Neural progenitor cell (in vitro differentiated cells): ENCODE data around the gene BBS7. TPM values are rescaled to one million over a fixed set of nuclear protein-coding genes. Genes with fewer than 3 reads are reported as not detected.

Experiments used
- DNase-seq: peaks from one replicate; pipeline ENCODE4 v3.0.0-alpha.2; 2016; ENCODE audit warnings: low spot score
- H2AFZ ChIP-seq: fragments of 200-600 bp; sonication (generic); replicated peaks from 2 replicates; pipeline ENCODE4 v1.6.1; 2016; ENCODE audit warnings: antibody characterized with exemption
- H3F3A ChIP-seq: fragments of 200-600 bp; sonication (generic); 2 replicates; pipeline ENCODE4 v1.6.1; 2016; ENCODE audit warnings: antibody characterized with exemption, low read depth
- H3K27ac ChIP-seq: fragments of 200-600 bp; sonication (generic); 2 replicates; pipeline ENCODE4 v1.5.1; 2016; ENCODE audit warnings: mild to moderate bottlenecking
- H3K27me3 ChIP-seq: fragments of 200-600 bp; sonication (generic); 2 replicates; pipeline ENCODE4 v1.6.1; 2016; ENCODE audit warnings: mild to moderate bottlenecking, moderate library complexity
- H3K36me3 ChIP-seq: fragments of 200-600 bp; sonication (generic); 2 replicates; pipeline ENCODE4 v1.5.1; 2016
- H3K4me1 ChIP-seq: fragments of 200-600 bp; sonication (generic); 2 replicates; pipeline ENCODE4 v1.6.1; 2016; ENCODE audit warnings: mixed run types
- H3K4me2 ChIP-seq: fragments of 200-600 bp; sonication (generic); 2 replicates; pipeline ENCODE4 v1.6.1; 2016
- H3K4me3 ChIP-seq: fragments of 200-600 bp; sonication (generic); 2 replicates; pipeline ENCODE4 v1.5.1; 2016
- H3K79me2 ChIP-seq: fragments of 200-600 bp; sonication (generic); 2 replicates; pipeline ENCODE4 v1.6.1; 2016; ENCODE audit warnings: low read depth
- H3K9ac ChIP-seq: fragments of 200-600 bp; sonication (generic); 2 replicates; pipeline ENCODE4 v1.6.1; 2016
- H3K9me3 ChIP-seq: fragments of 200-600 bp; sonication (generic); 2 replicates; pipeline ENCODE4 v1.5.1; 2016; ENCODE audit warnings: low read depth
- H4K20me1 ChIP-seq: fragments of 200-600 bp; sonication (generic); 2 replicates; pipeline ENCODE4 v1.6.1; 2016; ENCODE audit warnings: low read depth
- H3K27ac Mint-ChIP-seq: 3 replicates; pipeline ENCODE4 v1.8.0; 2021; ENCODE audit warnings: mixed read lengths
- H3K27me3 Mint-ChIP-seq: 2 replicates; pipeline ENCODE4 v1.8.0; 2022; ENCODE audit warnings: low read depth, mild to moderate bottlenecking, inconsistent platforms, moderate library complexity, mixed read lengths; ENCODE audit not compliant: insufficient read depth
- H3K36me3 Mint-ChIP-seq: 3 replicates; pipeline ENCODE4 v1.8.0; 2021; ENCODE audit warnings: mixed read lengths
- H3K4me1 Mint-ChIP-seq: 3 replicates; pipeline ENCODE4 v1.8.0; 2021; ENCODE audit warnings: mixed read lengths
- H3K4me3 Mint-ChIP-seq: 3 replicates; pipeline ENCODE4 v1.8.0; 2021; ENCODE audit warnings: mild to moderate bottlenecking, moderate library complexity, mixed read lengths
- H3K9me3 Mint-ChIP-seq: 3 replicates; pipeline ENCODE4 v1.8.0; 2020; ENCODE audit warnings: mixed read lengths
- EZH2 ChIP-seq: fragments of 200-600 bp; sonication (generic); IDR thresholded peaks from 2 replicates; pipeline ENCODE4 v1.6.1; 2017; ENCODE audit warnings: antibody characterized with exemption, mild to moderate bottlenecking, moderate library complexity
- EZH2phosphoT487 ChIP-seq: fragments of 200-600 bp; sonication (generic); IDR thresholded peaks from 2 replicates; pipeline ENCODE4 v1.6.1; 2017; ENCODE audit warnings: antibody characterized with exemption
- total RNA-seq: library from RNA; depleted of rRNA; stranded (reverse); fragments of >200 nt; gene quantifications from 2 replicates; pipeline ENCODE4 v1.2.3, GENCODE V29; 2015; ENCODE audit warnings: low replicate concordance
- TF ChIP-seq, protein P1 (sequence below): fragments of 200-600 bp; sonication (generic); IDR thresholded peaks from 2 replicates; pipeline ENCODE4 v1.5.1; 2017; ENCODE audit warnings: antibody characterized with exemption, mild to moderate bottlenecking

The BBS7 gene
- total RNA-seq, 1 donor from 2014 or later, result 39.7 TPM

DNA sequence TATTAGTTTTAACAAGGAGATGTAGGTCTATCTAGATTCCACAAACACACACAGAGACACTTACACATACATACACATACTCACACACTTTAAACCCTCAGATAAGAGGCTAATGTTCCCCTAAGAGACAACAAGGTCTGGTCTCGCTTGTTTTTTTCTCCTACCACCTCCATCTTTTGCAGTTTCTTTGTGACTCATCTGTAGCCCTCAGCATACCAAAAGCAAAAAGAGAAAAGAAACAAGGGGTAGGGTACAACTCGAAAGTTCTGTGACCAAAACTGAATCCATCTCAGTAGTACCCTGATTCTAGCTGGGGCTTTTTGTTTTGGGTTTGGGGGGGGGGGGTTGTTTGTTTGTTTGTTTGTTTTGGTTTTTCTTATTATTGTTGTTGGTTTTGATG lies 81.4 kb downstream of the BBS7 start:
- no peaks in the 10 kb centered on the region for H3K4me1 Mint-ChIP-seq
- no peak overlapping the region for H3K4me3 Mint-ChIP-seq
- Histone ChIP-seq H3K27me3 (no peaks in the 10 kb centered on the region), H3K4me2 (no peak overlapping the region), H3F3A (no peaks in the 10 kb centered on the region), H3K36me3 (no peaks in the 10 kb centered on the region), H2AFZ (peak overlapping the region; percentile 42), H3K4me3 (no peak overlapping the region), H3K27ac (no peak overlapping the region), H3K9me3 (no peaks in the 10 kb centered on the region), H3K79me2 (no peaks in the 10 kb centered on the region), H3K9ac (no peak overlapping the region), H3K4me1 (no peaks in the 10 kb centered on the region), H4K20me1 (no peaks in the 10 kb centered on the region)
- H3K27ac Mint-ChIP-seq, result no peak overlapping the region
- H3K27me3 Mint-ChIP-seq, result peaks cover 2% of the 10 kb centered on the region
- TF ChIP-seq EZH2 (no peak), EZH2phosphoT487 (no peak)
- TF ChIP-seq, protein P1, sequence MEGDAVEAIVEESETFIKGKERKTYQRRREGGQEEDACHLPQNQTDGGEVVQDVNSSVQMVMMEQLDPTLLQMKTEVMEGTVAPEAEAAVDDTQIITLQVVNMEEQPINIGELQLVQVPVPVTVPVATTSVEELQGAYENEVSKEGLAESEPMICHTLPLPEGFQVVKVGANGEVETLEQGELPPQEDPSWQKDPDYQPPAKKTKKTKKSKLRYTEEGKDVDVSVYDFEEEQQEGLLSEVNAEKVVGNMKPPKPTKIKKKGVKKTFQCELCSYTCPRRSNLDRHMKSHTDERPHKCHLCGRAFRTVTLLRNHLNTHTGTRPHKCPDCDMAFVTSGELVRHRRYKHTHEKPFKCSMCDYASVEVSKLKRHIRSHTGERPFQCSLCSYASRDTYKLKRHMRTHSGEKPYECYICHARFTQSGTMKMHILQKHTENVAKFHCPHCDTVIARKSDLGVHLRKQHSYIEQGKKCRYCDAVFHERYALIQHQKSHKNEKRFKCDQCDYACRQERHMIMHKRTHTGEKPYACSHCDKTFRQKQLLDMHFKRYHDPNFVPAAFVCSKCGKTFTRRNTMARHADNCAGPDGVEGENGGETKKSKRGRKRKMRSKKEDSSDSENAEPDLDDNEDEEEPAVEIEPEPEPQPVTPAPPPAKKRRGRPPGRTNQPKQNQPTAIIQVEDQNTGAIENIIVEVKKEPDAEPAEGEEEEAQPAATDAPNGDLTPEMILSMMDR, result no peak
- H3K36me3 Mint-ChIP-seq, result no peaks in the 10 kb centered on the region
- no peaks in the 10 kb centered on the region for H3K9me3 Mint-ChIP-seq
- no peak for DNase-seq

DNA sequence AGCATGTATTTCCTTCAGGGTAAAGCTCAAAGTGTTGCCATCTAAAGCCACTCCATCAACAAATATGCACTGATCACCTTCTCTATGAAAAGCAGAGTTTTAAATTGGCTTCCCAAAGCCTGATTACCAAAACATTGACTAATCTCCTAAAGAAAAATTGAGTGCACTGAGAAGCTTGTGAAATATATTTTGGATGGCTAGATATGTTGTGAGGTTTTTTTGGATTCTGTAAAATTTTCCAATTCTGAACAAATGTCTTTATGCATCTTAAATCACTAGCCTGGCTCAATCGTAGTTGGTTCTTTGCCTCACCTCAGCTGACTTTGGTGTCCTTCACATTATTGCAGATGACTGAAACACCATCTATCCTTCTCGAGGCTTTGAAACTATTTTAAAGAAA lies 84.1 kb downstream of the BBS7 start:
- no peak overlapping the region for H3K27ac ChIP-seq
- H2AFZ ChIP-seq, result no peak overlapping the region
- TF ChIP-seq EZH2phosphoT487 (no peak), EZH2 (no peak)
- TF ChIP-seq, protein P1, result no peak
- no peak overlapping the region for H3K4me3 Mint-ChIP-seq
- H3K4me2 ChIP-seq, result no peak overlapping the region
- H4K20me1 ChIP-seq, result no peaks in the 10 kb centered on the region
- H3K4me3 ChIP-seq, result no peak overlapping the region
- no peak for DNase-seq
- no peaks in the 10 kb centered on the region for H3K9me3 ChIP-seq
- no peaks in the 10 kb centered on the region for H3K4me1 ChIP-seq
- H3K27me3 ChIP-seq, result no peaks in the 10 kb centered on the region
- no peaks in the 10 kb centered on the region for H3K4me1 Mint-ChIP-seq
- H3K27ac Mint-ChIP-seq, result no peak overlapping the region
- H3K9me3 Mint-ChIP-seq, result no peaks in the 10 kb centered on the region
- H3K27me3 Mint-ChIP-seq, result peaks cover 2% of the 10 kb centered on the region
- H3F3A ChIP-seq, result no peaks in the 10 kb centered on the region
- no peak overlapping the region for H3K9ac ChIP-seq
- H3K79me2 ChIP-seq, result no peaks in the 10 kb centered on the region
- no peaks in the 10 kb centered on the region for H3K36me3 ChIP-seq
- H3K36me3 Mint-ChIP-seq, result no peaks in the 10 kb centered on the region

DNA sequence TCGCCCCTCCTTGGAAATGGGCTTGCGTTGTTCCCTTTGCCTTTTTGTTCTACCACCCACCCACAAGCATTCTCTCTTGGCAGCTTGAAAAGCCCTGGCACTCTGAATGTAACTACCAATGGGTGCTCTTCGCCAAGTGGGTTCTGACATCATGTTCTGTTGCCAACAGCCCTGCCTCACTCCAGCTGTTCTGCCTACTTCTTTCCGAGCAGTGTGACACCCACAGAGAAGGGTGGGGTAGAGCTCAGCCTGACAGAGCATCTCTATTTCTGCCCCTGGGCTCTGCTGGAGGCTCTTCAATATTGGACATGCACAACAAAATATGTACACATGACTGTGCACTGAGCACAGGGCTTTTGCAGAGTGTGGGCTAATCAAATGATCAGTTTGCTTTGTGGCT lies 84.8 kb downstream of the BBS7 start:
- Mint-ChIP-seq H3K9me3 (no peaks in the 10 kb centered on the region), H3K36me3 (no peaks in the 10 kb centered on the region), H3K4me3 (no peak overlapping the region), H3K27me3 (peaks cover 1% of the 10 kb centered on the region), H3K27ac (no peak overlapping the region), H3K4me1 (no peaks in the 10 kb centered on the region)
- Histone ChIP-seq H3K9ac (no peak overlapping the region), H3K27ac (no peak overlapping the region), H3K4me1 (no peaks in the 10 kb centered on the region), H3K79me2 (no peaks in the 10 kb centered on the region), H3F3A (no peaks in the 10 kb centered on the region), H3K4me2 (no peak overlapping the region), H3K36me3 (no peaks in the 10 kb centered on the region), H3K27me3 (no peaks in the 10 kb centered on the region), H4K20me1 (no peaks in the 10 kb centered on the region), H2AFZ (no peak overlapping the region), H3K4me3 (no peak overlapping the region), H3K9me3 (no peaks in the 10 kb centered on the region)
- no peak for DNase-seq
- TF ChIP-seq EZH2phosphoT487 (no peak), EZH2 (no peak)
- TF ChIP-seq, protein P1, result no peak

DNA sequence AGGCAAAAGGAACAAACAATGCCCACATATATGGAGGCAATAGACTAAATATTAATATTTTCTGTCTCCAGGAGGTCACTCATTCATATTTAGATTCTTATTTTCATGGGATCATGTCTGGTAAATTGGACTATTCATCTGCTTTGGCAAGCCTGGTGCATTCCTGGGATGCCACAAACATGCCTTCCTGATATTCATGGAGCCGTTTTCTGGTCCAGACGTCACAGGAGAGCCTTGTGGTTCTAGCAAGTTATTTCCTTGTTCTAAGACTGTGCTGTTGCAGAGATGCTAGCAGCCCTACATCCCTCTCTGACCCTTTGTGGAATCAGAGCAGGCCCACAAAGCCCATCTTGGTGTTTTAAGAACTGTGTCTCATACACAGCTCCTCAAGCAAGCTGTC lies 85.3 kb downstream of the BBS7 start:
- no peak overlapping the region for H2AFZ ChIP-seq
- H3K36me3 ChIP-seq, result no peaks in the 10 kb centered on the region
- TF ChIP-seq EZH2 (no peak), EZH2phosphoT487 (no peak)
- TF ChIP-seq, protein P1, result no peak
- no peaks in the 10 kb centered on the region for H3K27me3 Mint-ChIP-seq
- H3K9ac ChIP-seq, result no peak overlapping the region
- H3K79me2 ChIP-seq, result no peaks in the 10 kb centered on the region
- H3K4me3 ChIP-seq, result no peak overlapping the region
- no peak overlapping the region for H3K27ac ChIP-seq
- H3K9me3 Mint-ChIP-seq, result no peaks in the 10 kb centered on the region
- no peaks in the 10 kb centered on the region for H3K4me1 Mint-ChIP-seq
- no peak for DNase-seq
- no peak overlapping the region for H3K4me3 Mint-ChIP-seq
- H3K36me3 Mint-ChIP-seq, result no peaks in the 10 kb centered on the region
- H3F3A ChIP-seq, result no peaks in the 10 kb centered on the region
- no peaks in the 10 kb centered on the region for H3K9me3 ChIP-seq
- H3K27ac Mint-ChIP-seq, result no peak overlapping the region
- no peaks in the 10 kb centered on the region for H4K20me1 ChIP-seq
- H3K27me3 ChIP-seq, result no peaks in the 10 kb centered on the region
- no peaks in the 10 kb centered on the region for H3K4me1 ChIP-seq
- no peak overlapping the region for H3K4me2 ChIP-seq
